A673 (cell line): Measurements from ENCODE around the gene ACSL6. TPM values are rescaled to one million over a fixed set of nuclear protein-coding genes. Genes with fewer than 3 reads are reported as not detected.

Experiments used
- BruUV-seq: library from RNA; stranded (reverse); fragments of 400-500 nt; replicated peaks from 2 replicates; lab custom pipeline; 2021; lab: Mats Ljungman, UMichigan
- CTCF ChIA-PET: fragments of 300-600 bp; sonication (Branson Sonifier 250); formaldehyde crosslinking; loops from one replicate; lab custom pipeline; 2022; ENCODE audit warnings: antibody characterized with exemption; lab: Charles Lee
- POLR2A ChIA-PET: fragments of 300-600 bp; sonication (Branson Sonifier 250); formaldehyde crosslinking; loops from one replicate; lab custom pipeline; 2022; ENCODE audit warnings: antibody characterized with exemption; ENCODE audit not compliant: low non-redundant PET; lab: Charles Lee
- DNase-seq: peaks from one replicate; pipeline ENCODE4 v3.0.0-alpha.2; 2015; ENCODE audit warnings: low spot score
- H3K27ac ChIP-seq: fragments of 200-600 bp; sonication (generic); 2 replicates; pipeline ENCODE4 v1.5.1; 2016; ENCODE audit warnings: mixed run types, low read depth, mild to moderate bottlenecking, mixed read lengths, antibody characterized with exemption, low read length; ENCODE audit not compliant: poor library complexity, severe bottlenecking
- H3K27me3 ChIP-seq: fragments of 200-600 bp; sonication (generic); replicated peaks from 2 replicates; pipeline ENCODE4 v1.6.1; 2017; ENCODE audit warnings: mixed run types, low read depth, mild to moderate bottlenecking, mixed read lengths, antibody characterized with exemption, low read length; ENCODE audit not compliant: insufficient read depth, poor library complexity
- H3K36me3 ChIP-seq: fragments of 200-600 bp; sonication (generic); 2 replicates; pipeline ENCODE4 v1.6.1; 2016; ENCODE audit warnings: mixed run types, mild to moderate bottlenecking, mixed read lengths, antibody characterized with exemption, low read length; ENCODE audit not compliant: insufficient read depth, poor library complexity, severe bottlenecking
- H3K4me1 ChIP-seq: fragments of 200-600 bp; sonication (generic); 2 replicates; pipeline ENCODE4 v1.6.1; 2017; ENCODE audit warnings: mixed run types, mild to moderate bottlenecking, mixed read lengths, antibody characterized with exemption, low read length; ENCODE audit not compliant: insufficient read depth, poor library complexity, severe bottlenecking
- H3K4me3 ChIP-seq: fragments of 200-600 bp; sonication (generic); 2 replicates; pipeline ENCODE4 v1.5.1; 2016; ENCODE audit warnings: low read depth, mixed run types, mild to moderate bottlenecking, mixed read lengths, low read length; ENCODE audit not compliant: poor library complexity, severe bottlenecking
- H3K9me3 ChIP-seq: fragments of 200-600 bp; sonication (generic); 2 replicates; pipeline ENCODE4 v1.6.1; 2016; ENCODE audit warnings: mixed run types, low read depth, mild to moderate bottlenecking, mixed read lengths, antibody characterized with exemption, low read length; ENCODE audit not compliant: poor library complexity, severe bottlenecking
- EZH2 ChIP-seq: fragments of 200-600 bp; sonication (generic); IDR thresholded peaks from 2 replicates; pipeline ENCODE4 v1.6.1; 2017; ENCODE audit warnings: borderline replicate concordance, low read depth, mild to moderate bottlenecking, mixed read lengths, antibody characterized with exemption, low read length; ENCODE audit not compliant: poor library complexity, severe bottlenecking
- intact Hi-C: fragments of 100-400 bp; cut with micrococcal nuclease; formaldehyde crosslinking; loops from one replicate; pipeline ENCODE4 v1.10.0; 2022; ENCODE audit not compliant: unreplicated experiment
- total RNA-seq: library from RNA; stranded (reverse); gene quantifications from 2 replicates; pipeline ENCODE4 v1.2.3, GENCODE V29; 2021
- TF ChIP-seq, protein P1 (sequence below): fragments of 300-800, 200-600 bp; sonication (generic); conservative IDR thresholded peaks from 2 replicates; pipeline ENCODE4 v1.5.1; 2017; ENCODE audit warnings: low read depth, mild to moderate bottlenecking, antibody characterized with exemption, low read length, moderate library complexity, mixed read lengths

The ACSL6 gene
- total RNA-seq, 1 experiment from 2014 or later, result not detected

DNA sequence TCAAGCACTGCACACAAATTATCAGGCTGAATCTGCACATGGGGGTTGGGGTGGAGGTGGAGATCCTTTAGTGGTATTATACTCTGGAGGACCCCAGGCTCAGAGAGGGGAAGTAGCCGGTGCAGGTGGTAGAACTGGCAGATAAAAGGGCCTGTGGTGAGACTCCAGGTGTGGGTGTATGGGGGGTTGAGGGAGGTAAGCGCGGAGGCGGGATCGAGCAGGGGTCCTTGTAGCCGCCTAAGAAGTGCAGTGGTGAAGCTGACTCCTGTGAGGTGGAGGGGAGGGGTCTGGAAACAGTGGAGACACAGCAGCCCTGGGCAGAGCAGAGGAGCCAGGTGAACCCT lies 841 bp downstream of the ACSL6 start:
- H3K9me3 ChIP-seq, result no peaks in the 10 kb centered on the region
- intact Hi-C loops, result no loop called here
- no peak for DNase-seq
- POLR2A ChIA-PET, result no interaction called here
- peaks cover 37% of the 10 kb centered on the region for H3K27me3 ChIP-seq
- TF ChIP-seq, protein P1, sequence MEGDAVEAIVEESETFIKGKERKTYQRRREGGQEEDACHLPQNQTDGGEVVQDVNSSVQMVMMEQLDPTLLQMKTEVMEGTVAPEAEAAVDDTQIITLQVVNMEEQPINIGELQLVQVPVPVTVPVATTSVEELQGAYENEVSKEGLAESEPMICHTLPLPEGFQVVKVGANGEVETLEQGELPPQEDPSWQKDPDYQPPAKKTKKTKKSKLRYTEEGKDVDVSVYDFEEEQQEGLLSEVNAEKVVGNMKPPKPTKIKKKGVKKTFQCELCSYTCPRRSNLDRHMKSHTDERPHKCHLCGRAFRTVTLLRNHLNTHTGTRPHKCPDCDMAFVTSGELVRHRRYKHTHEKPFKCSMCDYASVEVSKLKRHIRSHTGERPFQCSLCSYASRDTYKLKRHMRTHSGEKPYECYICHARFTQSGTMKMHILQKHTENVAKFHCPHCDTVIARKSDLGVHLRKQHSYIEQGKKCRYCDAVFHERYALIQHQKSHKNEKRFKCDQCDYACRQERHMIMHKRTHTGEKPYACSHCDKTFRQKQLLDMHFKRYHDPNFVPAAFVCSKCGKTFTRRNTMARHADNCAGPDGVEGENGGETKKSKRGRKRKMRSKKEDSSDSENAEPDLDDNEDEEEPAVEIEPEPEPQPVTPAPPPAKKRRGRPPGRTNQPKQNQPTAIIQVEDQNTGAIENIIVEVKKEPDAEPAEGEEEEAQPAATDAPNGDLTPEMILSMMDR, result no peak
- TF ChIP-seq EZH2, result no peak
- H3K27ac ChIP-seq, result no peak overlapping the region
- no TSS peak for BruUV-seq
- H3K4me3 ChIP-seq, result no peak overlapping the region
- CTCF ChIA-PET, result no interaction called here
- H3K36me3 ChIP-seq, result no peaks in the 10 kb centered on the region
- no peaks in the 10 kb centered on the region for H3K4me1 ChIP-seq

DNA sequence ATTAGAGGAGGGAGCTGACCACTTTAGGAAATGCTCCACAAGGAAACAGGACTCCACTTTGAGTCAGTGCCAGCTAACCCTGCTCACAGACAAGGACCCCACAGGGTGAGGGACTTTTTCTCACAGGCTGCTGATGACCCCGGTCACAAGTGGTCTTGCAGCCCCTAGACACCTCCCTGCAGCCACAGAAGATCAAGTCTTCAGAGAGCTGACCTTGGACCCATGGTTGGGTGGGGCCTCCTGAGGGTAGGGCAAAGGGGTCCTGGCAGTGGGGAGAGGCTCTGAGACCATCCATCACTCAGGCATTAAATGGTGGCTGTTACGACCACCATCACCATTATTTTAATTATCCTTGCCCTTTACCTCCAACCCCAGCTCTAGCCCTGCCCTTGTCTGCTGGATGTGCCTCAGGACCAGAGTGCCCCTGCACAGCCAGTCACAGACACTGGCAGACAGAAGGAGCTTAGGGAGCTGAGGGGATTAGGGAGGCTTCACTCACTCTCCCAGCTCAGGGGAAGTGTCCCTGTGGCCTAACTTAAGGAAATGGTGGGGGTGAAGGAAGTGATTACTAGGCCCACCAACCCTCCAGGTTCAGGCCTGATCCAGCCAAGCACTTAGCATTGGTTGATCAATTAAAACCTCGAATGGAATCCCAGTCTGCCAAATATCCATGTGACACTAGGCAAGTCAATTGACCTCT lies 1.6 kb downstream of the ACSL6 start:
- H3K4me1 ChIP-seq, result no peaks in the 10 kb centered on the region
- intact Hi-C loops, result loop anchor here (2.0 kb wide), 1 partner anchor 199 kb away; no protein-coding TSS in a partner anchor
- CTCF ChIA-PET, result no interaction called here
- peaks cover 30% of the 10 kb centered on the region for H3K27me3 ChIP-seq
- H3K9me3 ChIP-seq, result no peaks in the 10 kb centered on the region
- POLR2A ChIA-PET, result no interaction called here
- no peak for DNase-seq
- no TSS peak for BruUV-seq
- no peak for TF ChIP-seq EZH2
- TF ChIP-seq, protein P1, result no peak
- H3K4me3 ChIP-seq, result no peak overlapping the region
- H3K27ac ChIP-seq, result no peak overlapping the region
- H3K36me3 ChIP-seq, result no peaks in the 10 kb centered on the region

DNA sequence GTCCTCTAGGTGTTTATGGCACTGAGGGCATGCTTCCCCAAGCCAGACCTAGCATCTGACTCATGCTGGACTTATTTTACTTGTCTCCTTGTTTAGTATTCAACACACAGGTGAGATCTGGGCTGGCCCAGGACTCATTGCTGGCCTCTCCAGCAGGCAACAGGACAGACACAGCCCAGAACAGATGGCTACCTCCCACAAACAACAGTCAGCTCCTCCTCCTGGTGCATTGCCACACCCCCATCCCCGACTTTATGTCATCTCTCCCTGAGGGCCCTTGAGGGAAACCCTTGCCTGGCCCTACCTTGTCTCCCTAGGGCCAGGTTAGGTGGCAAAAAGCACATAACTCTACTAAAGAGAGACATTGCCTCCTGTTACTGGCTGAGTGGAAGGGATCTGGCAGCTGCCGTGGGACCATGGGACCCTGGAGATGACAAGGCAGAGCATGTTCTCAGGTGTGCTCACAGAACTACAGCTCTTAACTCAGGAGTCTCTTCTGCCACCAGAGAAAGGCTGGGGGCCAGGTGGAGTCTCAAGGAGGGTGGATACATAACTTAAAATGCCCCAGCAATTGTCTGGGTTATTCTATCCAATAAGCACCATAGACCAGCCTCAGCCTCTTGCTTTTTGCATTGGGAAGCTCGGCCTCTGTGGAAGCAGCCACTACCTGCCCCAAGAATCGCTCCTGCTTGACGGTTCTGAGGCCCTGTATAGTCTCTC lies 2.3 kb downstream of the ACSL6 start:
- Histone ChIP-seq H3K9me3 (no peaks in the 10 kb centered on the region), H3K4me1 (no peaks in the 10 kb centered on the region), H3K27me3 (peaks cover 23% of the 10 kb centered on the region), H3K36me3 (no peaks in the 10 kb centered on the region), H3K4me3 (no peak overlapping the region), H3K27ac (no peak overlapping the region)
- BruUV-seq, result no TSS peak
- no peak for DNase-seq
- TF ChIP-seq EZH2, result no peak
- TF ChIP-seq, protein P1, result no peak
- CTCF ChIA-PET, result no interaction called here
- intact Hi-C loops, result loop anchor here (1.0 to 2.0 kb wide), 3 partner anchors 198 to 586 kb away; no protein-coding TSS in a partner anchor
- POLR2A ChIA-PET, result no interaction called here
